ENCODE data around the gene MAPK12. TPM values are rescaled to one million over a fixed set of nuclear protein-coding genes. Genes with fewer than 3 reads are reported as not detected.
A peak's percentile ranks its signal among the peaks of the same experiment; 100 is the strongest.

MAPK12 gene
- total and polyA plus RNA-seq, 2 of the 8 experiments (the other 6 are each of a cell fraction or from before 2014, with no cell fraction given) = 17.3 to 20.3 TPM

GRCh38 chr22:50244420-50245213 is 16.9 kb downstream of the MAPK12 start, which contains the start of gene TUBGCP6 (continued):
- TF ChIP-seq ATF3 (IDR thresholded peaks at IDR 0.05; ENCODE audit: insufficient read depth, low read depth, low read length) (peak; percentile 92), YY1 (IDR thresholded peaks at IDR 0.05; ENCODE audit: low read depth, low read length) (no peak), SUZ12 (IDR thresholded peaks at IDR 0.05; ENCODE audit: low read length) (no peak), NRF1 (IDR thresholded peaks at IDR 0.05; ENCODE audit: low read depth, low read length) (no peak), HDAC2 (IDR thresholded peaks at IDR 0.05; ENCODE audit: borderline replicate concordance in 1 of 2, low read depth in 2 of 2, low read length in 2 of 2) (peak in 1 of 2 experiments; percentile 88; a peak in 2 of 4 replicates), POU5F1 (IDR thresholded peaks at IDR 0.05; ENCODE audit: low read depth, low read length) (no peak), E2F6 (IDR thresholded peaks at IDR 0.05) (no peak), RFX5 (IDR thresholded peaks at IDR 0.05; ENCODE audit: borderline replicate concordance, low read depth, low read length) (no peak), POLR2A (IDR thresholded peaks at IDR 0.05; ENCODE audit: control extremely low read depth in 1 of 2, low read depth in 2 of 2, low read length in 2 of 2) (peak in 1 of 2 experiments; percentile 90; a peak in 2 of 3 replicates), BACH1 (IDR thresholded peaks at IDR 0.05; ENCODE audit: low read length) (peak; percentile 68), RBBP5 (IDR thresholded peaks at IDR 0.05; ENCODE audit: borderline replicate concordance, low read depth, low read length) (peak; percentile 82), CTCF (IDR thresholded peaks at IDR 0.05; ENCODE audit: control extremely low read depth in 1 of 3, insufficient read depth in 1 of 3, low read depth in 1 of 3, low read length in 3 of 3) (peak in 2 of 3 experiments; percentile 8 to 16; a peak in 3 of 4 replicates), TBP (IDR thresholded peaks at IDR 0.05; ENCODE audit: low read depth, low read length) (peak; percentile 68; the same call in 1 of the 2 replicates), KDM5A (IDR thresholded peaks at IDR 0.05; ENCODE audit: low read length) (peak; percentile 89), ATF2 (IDR thresholded peaks at IDR 0.05; ENCODE audit: low read length) (no peak), SRF (IDR thresholded peaks at IDR 0.05; ENCODE audit: low read depth, low read length) (peak; percentile 82), SIN3A (conservative IDR thresholded peaks at IDR 0.05 in 1 of 2, IDR thresholded peaks at IDR 0.05 in 1 of 2; ENCODE audit: low read depth in 1 of 2, low read length in 2 of 2) (peak; percentile 16 to 82; a peak in 1 of 4 replicates)

All from H1 (cell line).